Measurements from ENCODE around the gene TOMM6. TPM values are rescaled to one million over a fixed set of nuclear protein-coding genes. Genes with fewer than 3 reads are reported as not detected.

The TOMM6 gene
- total RNA-seq, 4 donors from 2014 or later, result 96.3 to 134 (median 124) TPM

DNA sequence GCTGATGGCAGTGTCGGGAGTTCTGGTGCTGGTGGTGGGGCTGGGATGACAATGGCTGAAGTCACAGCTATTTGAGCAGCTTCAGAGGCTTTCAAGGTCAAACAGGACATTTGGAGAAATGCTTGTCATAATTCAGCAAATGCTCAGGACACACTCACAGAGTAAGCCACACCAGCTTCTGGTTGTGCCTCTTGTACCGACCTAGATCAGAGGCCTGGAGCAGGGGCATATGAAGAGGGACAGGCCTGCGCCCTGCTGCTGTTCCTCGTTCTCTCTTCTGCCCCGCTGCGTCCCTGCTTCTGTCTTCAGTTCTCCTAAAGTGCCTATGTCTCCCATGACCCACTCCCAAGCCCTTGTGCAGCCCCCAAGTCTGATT lies 39.4 kb upstream of the TOMM6 start:
- TF ChIP-seq, protein P1, sequence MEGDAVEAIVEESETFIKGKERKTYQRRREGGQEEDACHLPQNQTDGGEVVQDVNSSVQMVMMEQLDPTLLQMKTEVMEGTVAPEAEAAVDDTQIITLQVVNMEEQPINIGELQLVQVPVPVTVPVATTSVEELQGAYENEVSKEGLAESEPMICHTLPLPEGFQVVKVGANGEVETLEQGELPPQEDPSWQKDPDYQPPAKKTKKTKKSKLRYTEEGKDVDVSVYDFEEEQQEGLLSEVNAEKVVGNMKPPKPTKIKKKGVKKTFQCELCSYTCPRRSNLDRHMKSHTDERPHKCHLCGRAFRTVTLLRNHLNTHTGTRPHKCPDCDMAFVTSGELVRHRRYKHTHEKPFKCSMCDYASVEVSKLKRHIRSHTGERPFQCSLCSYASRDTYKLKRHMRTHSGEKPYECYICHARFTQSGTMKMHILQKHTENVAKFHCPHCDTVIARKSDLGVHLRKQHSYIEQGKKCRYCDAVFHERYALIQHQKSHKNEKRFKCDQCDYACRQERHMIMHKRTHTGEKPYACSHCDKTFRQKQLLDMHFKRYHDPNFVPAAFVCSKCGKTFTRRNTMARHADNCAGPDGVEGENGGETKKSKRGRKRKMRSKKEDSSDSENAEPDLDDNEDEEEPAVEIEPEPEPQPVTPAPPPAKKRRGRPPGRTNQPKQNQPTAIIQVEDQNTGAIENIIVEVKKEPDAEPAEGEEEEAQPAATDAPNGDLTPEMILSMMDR (IDR thresholded peaks at IDR 0.05), result no peak
- TF ChIP-seq POLR2A (IDR thresholded peaks at IDR 0.05), result no peak
- no peaks in the 10 kb centered on the region for H3K36me3 ChIP-seq
- intact Hi-C loops (cut with DNase I), result no loop called here
- no peak overlapping the region for H3K27ac ChIP-seq
- no peak for DNase-seq
- H3K27me3 ChIP-seq, result no peaks in the 10 kb centered on the region
- H3K4me1 ChIP-seq, result peaks cover 0 to 5% of the 10 kb centered on the region in 2 donors
- no peak overlapping the region for H3K4me3 ChIP-seq (replicated peaks in 1 of 3)
- 88 to 93% methylated on average over 6 of the region's 6 CpGs for WGBS, 2 donors
- no peaks in the 10 kb centered on the region for H3K9me3 ChIP-seq

GRCh38 chr6:41748542-41748941 lies 39.0 kb upstream of the TOMM6 start:
- DNase-seq, result peak; percentile 10 to 27
- Histone ChIP-seq H3K4me1 (peaks cover 0 to 5% of the 10 kb centered on the region in 2 donors), H3K36me3 (no peaks in the 10 kb centered on the region), H3K4me3 (replicated peaks in 1 of 3) (no peak overlapping the region), H3K27ac (no peak overlapping the region), H3K9me3 (no peaks in the 10 kb centered on the region), H3K27me3 (no peaks in the 10 kb centered on the region)
- 40 to 54% methylated on average over 1 to 3 of the region's 3 CpGs for WGBS, 2 donors
- TF ChIP-seq, protein P1 (IDR thresholded peaks at IDR 0.05), result no peak
- no peak for TF ChIP-seq POLR2A (IDR thresholded peaks at IDR 0.05)
- intact Hi-C loops (cut with DNase I), result no loop called here

- TF ChIP-seq, protein P1 (IDR thresholded peaks at IDR 0.05), result no peak
- no peak for TF ChIP-seq POLR2A (IDR thresholded peaks at IDR 0.05)
- intact Hi-C loops (cut with DNase I), result no loop called here
- Histone ChIP-seq H3K4me3 (replicated peaks in 1 of 3) (no peak overlapping the region), H3K27ac (no peak overlapping the region), H3K9me3 (no peaks in the 10 kb centered on the region), H3K27me3 (no peaks in the 10 kb centered on the region), H3K36me3 (no peaks in the 10 kb centered on the region), H3K4me1 (peaks cover 0 to 5% of the 10 kb centered on the region in 2 donors)
- no peak for DNase-seq
- 98 to 100% methylated on average over 3 of the region's 3 CpGs for WGBS, 2 donors
Observed at GRCh38 chr6:41750374-41750773, 37.1 kb upstream of the TOMM6 start.

- Histone ChIP-seq H3K4me1 (no peaks in the 10 kb centered on the region), H3K9me3 (no peaks in the 10 kb centered on the region), H3K27ac (no peak overlapping the region), H3K36me3 (no peaks in the 10 kb centered on the region), H3K4me3 (replicated peaks in 1 of 3) (no peak overlapping the region), H3K27me3 (no peaks in the 10 kb centered on the region)
- DNase-seq, result no peak
- intact Hi-C loops (cut with DNase I), result no loop called here
- TF ChIP-seq POLR2A (IDR thresholded peaks at IDR 0.05), result no peak
- TF ChIP-seq, protein P1 (IDR thresholded peaks at IDR 0.05), result no peak
- WGBS, 2 donors, result 63 to 84% methylated on average over 4 of the region's 4 CpGs
Observed at GRCh38 chr6:41755895-41756294, 31.6 kb upstream of the TOMM6 start.

DNA sequence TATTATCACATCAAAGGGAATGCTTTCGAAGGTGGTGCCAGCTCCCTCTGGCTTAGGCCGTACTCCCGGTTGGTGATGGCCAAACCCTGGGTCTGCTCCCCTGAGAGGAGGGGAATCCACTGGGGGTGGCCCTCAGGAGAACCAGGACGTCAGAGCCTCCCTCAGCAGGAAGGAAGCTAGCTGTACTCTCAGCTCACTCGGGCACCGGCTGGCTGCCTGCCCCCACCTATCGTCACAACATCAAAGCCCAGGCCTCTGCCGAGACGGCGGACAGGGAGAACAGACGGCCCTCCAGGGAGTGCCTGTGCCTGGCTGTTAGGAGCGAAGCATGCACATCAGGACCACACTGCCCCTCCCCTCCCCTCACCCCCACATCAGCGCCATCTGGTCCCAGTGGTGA lies 31.1 kb upstream of the TOMM6 start:
- intact Hi-C loops (cut with DNase I), result no loop called here
- WGBS, 2 donors, result 74% methylated on average over 8 of the region's 13 CpGs

More for the DNA sequence above, 31.1 kb upstream of the TOMM6 start:
- Histone ChIP-seq H3K27me3 (no peaks in the 10 kb centered on the region), H3K4me3 (replicated peaks in 1 of 3) (no peak overlapping the region), H3K9me3 (no peaks in the 10 kb centered on the region), H3K27ac (no peak overlapping the region), H3K36me3 (no peaks in the 10 kb centered on the region), H3K4me1 (no peaks in the 10 kb centered on the region)
- no peak for DNase-seq
- TF ChIP-seq, protein P1 (IDR thresholded peaks at IDR 0.05), result no peak
- TF ChIP-seq POLR2A (IDR thresholded peaks at IDR 0.05), result no peak

Measured in thyroid gland (tissue), 4 donors.